Bladder microvascular endothelial cell (primary cell): ENCODE results near the gene SUSD4. TPM values are rescaled to one million over a fixed set of nuclear protein-coding genes. Genes with fewer than 3 reads are reported as not detected.

Experiments
- total RNA-seq: library from RNA; depleted of rRNA; stranded (reverse); fragments of >200 nt; gene quantifications from 2 replicates; pipeline ENCODE4 v1.2.3, GENCODE V29; 2014

The SUSD4 gene, protein sequence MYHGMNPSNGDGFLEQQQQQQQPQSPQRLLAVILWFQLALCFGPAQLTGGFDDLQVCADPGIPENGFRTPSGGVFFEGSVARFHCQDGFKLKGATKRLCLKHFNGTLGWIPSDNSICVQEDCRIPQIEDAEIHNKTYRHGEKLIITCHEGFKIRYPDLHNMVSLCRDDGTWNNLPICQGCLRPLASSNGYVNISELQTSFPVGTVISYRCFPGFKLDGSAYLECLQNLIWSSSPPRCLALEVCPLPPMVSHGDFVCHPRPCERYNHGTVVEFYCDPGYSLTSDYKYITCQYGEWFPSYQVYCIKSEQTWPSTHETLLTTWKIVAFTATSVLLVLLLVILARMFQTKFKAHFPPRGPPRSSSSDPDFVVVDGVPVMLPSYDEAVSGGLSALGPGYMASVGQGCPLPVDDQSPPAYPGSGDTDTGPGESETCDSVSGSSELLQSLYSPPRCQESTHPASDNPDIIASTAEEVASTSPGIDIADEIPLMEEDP
- total RNA-seq = 0.13 TPM in 1 of 2 replicates, not detected in the other

GRCh38 chr1:223363856-223364684, at the start of gene SUSD4:
TSS of gene SUSD4 (minus strand) at chr1:223364176. CDS start at chr1:223363425, 751 bp downstream.

DNA sequence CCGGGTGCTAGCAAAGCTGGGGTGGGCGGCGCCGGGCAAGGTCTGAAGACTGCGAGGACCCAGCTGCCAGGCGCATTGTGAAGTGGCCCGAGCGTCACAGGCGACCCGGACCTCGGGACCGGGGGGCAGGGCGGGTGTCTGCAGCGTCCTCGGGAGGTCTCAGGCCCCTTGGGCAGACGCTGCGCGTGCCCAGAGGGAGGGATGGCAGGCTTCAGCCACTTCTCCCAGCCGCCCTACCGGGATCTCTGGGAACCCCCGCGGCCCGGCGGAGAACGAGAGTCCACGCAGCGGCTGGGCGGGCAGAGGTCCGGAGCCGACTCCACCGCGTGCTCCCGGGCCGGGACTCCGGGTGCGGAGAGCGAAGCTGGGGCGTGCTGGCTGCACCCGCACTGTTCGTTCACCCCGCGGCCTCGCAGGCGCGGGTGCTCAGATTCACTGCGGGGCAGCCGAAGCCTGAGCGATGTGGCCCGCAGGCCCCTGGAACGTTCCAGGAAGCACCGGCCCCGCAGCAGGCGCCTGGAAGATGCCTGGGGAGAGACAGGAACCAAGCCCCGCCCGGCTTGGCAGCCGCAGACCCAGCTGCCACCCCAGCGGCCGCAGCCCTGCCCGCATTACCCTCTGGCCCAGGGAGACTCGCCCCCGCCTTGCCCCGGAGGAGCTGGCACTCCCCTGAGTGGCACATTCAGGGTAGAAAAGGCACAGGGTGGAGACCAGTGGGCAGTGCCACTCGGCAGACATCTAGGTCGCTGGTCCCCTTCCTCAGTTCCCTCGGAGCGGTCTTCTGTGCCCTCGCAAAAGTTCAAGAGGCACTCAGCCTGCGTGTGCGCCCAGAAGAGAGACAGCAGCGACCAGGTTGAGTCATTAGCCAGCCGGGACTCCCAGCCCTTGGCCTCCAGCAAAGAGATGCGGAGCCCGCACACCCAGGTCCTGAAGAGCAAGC, 29.6 kb upstream of the SUSD4 start, which contains the start of gene CCDC185:
CCDC185 (plus strand) TSS at position 141 of the 940 bp plus-strand sequence; CDS start at position 202, 61 bp downstream.

Other genes starting within 250 kb of the SUSD4 start
- gene TLR5, start 220.9 kb downstream of the SUSD4 start, total RNA-seq = 0.06 and 0.16 TPM in 2 replicates
- not detected in 2 replicates for gene CCDC185, start 29.2 kb upstream of the SUSD4 start, total RNA-seq